Neural cell (in vitro differentiated cells): ENCODE results near the gene USP15. TPM values are rescaled to one million over a fixed set of nuclear protein-coding genes. Genes with fewer than 3 reads are reported as not detected.

Experiments used
- H2AFZ ChIP-seq: fragments of 200-600, 300-800 bp; sonication (generic), shearing (Covaris generic); 2 replicates; pipeline ENCODE4 v1.6.0; 2014; ENCODE audit warnings: low read depth, mild to moderate bottlenecking, antibody characterized with exemption, low read length, moderate library complexity
- H3F3A ChIP-seq: fragments of 200-600 bp; shearing (Covaris generic); 2 replicates; pipeline ENCODE4 v1.6.1; 2016; ENCODE audit warnings: mild to moderate bottlenecking, moderate library complexity, mixed read lengths, antibody characterized with exemption, low read length; ENCODE audit not compliant: insufficient read depth, poor library complexity, severe bottlenecking
- H3K27ac ChIP-seq: fragments of 200-600, 300-800 bp; sonication (generic), shearing (Covaris generic); 2 replicates; pipeline ENCODE4 v1.5.1; 2014; ENCODE audit warnings: mild to moderate bottlenecking, low read length, moderate library complexity
- H3K27me3 ChIP-seq: fragments of 300-800, 200-600 bp; sonication (generic), shearing (Covaris generic); 2 replicates; pipeline ENCODE4 v1.6.0; 2014; ENCODE audit warnings: mild to moderate bottlenecking, low read depth, low read length, moderate library complexity; ENCODE audit not compliant: insufficient read depth
- H3K36me3 ChIP-seq: fragments of 300-800, 200-600 bp; sonication (generic), shearing (Covaris generic); 2 replicates; pipeline ENCODE4 v1.5.1; 2014; ENCODE audit warnings: mild to moderate bottlenecking, antibody characterized with exemption, low read length, moderate library complexity; ENCODE audit not compliant: insufficient read depth
- H3K4me2 ChIP-seq: fragments of 300-800, 200-600 bp; sonication (generic), shearing (Covaris generic); 2 replicates; pipeline ENCODE4 v1.6.0; 2014; ENCODE audit warnings: mild to moderate bottlenecking, low read length
- H3K4me3 ChIP-seq: fragments of 300-800, 200-600 bp; sonication (generic), shearing (Covaris generic); 2 replicates; pipeline ENCODE4 v1.5.1; 2014; ENCODE audit warnings: mild to moderate bottlenecking, low read length, moderate library complexity
- H3K79me2 ChIP-seq: fragments of 200-600 bp; shearing (Covaris generic); replicated peaks from 2 replicates; pipeline ENCODE4 v1.6.0; 2014; ENCODE audit warnings: mild to moderate bottlenecking, low read length, moderate library complexity; ENCODE audit not compliant: insufficient read depth
- H3K9ac ChIP-seq: fragments of 300-800, 200-600 bp; sonication (generic), shearing (Covaris generic); 2 replicates; pipeline ENCODE4 v1.6.1; 2016; ENCODE audit warnings: mild to moderate bottlenecking, low read length, mixed read lengths
- H3K9me2 ChIP-seq: fragments of 200-600 bp; shearing (Covaris generic); 2 replicates; pipeline ENCODE4 v1.6.1; 2016; ENCODE audit warnings: mild to moderate bottlenecking, low read length, mixed read lengths; ENCODE audit not compliant: insufficient read depth
- H3K9me3 ChIP-seq: fragments of 200-600, 300-800 bp; sonication (generic), shearing (Covaris generic); 2 replicates; pipeline ENCODE4 v1.6.1; 2016; ENCODE audit warnings: mild to moderate bottlenecking, mixed run types, low read length, moderate library complexity, mixed read lengths
- H4K20me1 ChIP-seq: fragments of 200-600 bp; shearing (Covaris generic); 2 replicates; pipeline ENCODE4 v1.6.1; 2016; ENCODE audit warnings: mild to moderate bottlenecking, mixed run types; ENCODE audit not compliant: insufficient read depth
- CTCF ChIP-seq: fragments of 450-650 bp; IDR thresholded peaks from 2 replicates; pipeline ENCODE4 v1.5.1; 2014; ENCODE audit warnings: antibody characterized with exemption, mild to moderate bottlenecking, moderate library complexity; ENCODE audit not compliant: poor library complexity, severe bottlenecking
- EP300 ChIP-seq: fragments of 450-650 bp; conservative IDR thresholded peaks from 2 replicates; pipeline ENCODE4 v1.6.1; 2014; ENCODE audit warnings: antibody characterized with exemption, mild to moderate bottlenecking, moderate library complexity; ENCODE audit not compliant: poor library complexity, severe bottlenecking
- EZH2 ChIP-seq: fragments of 200-600, 300-800 bp; shearing (Covaris generic), sonication (generic); IDR thresholded peaks from 2 replicates; pipeline ENCODE4 v1.6.1; 2014; ENCODE audit warnings: antibody characterized with exemption, low read length, borderline replicate concordance, mild to moderate bottlenecking; ENCODE audit not compliant: insufficient read depth, poor library complexity, severe bottlenecking
- MXI1 ChIP-seq: fragments of 450-650 bp; conservative IDR thresholded peaks from 2 replicates; pipeline ENCODE4 v1.6.1; 2014; ENCODE audit warnings: antibody characterized with exemption, mild to moderate bottlenecking; ENCODE audit not compliant: poor library complexity, severe bottlenecking
- POLR2AphosphoS5 ChIP-seq: IDR thresholded peaks from 2 replicates; pipeline ENCODE4 v1.6.1; 2012
- RAD21 ChIP-seq: fragments of 450-650 bp; conservative IDR thresholded peaks from 2 replicates; pipeline ENCODE4 v1.6.1; 2014; ENCODE audit warnings: antibody characterized with exemption, mild to moderate bottlenecking, moderate library complexity
- REST ChIP-seq: IDR thresholded peaks from 2 replicates; pipeline ENCODE4 v1.6.1; 2012; ENCODE audit warnings: borderline replicate concordance
- SMC3 ChIP-seq: fragments of 450-650 bp; conservative IDR thresholded peaks from 2 replicates; pipeline ENCODE4 v1.6.1; 2014; ENCODE audit warnings: antibody characterized with exemption, mild to moderate bottlenecking, moderate library complexity; ENCODE audit not compliant: poor library complexity
- TAF1 ChIP-seq: IDR thresholded peaks from 2 replicates; pipeline ENCODE4 v1.6.1; 2012; ENCODE audit warnings: low read depth
- polyA plus RNA-seq: library from polyadenylated mRNA; depleted of rRNA; stranded (reverse); fragments of >200 nt; gene quantifications from 2 replicates; pipeline ENCODE4 v1.2.3, GENCODE V29; 2014

The USP15 gene
- polyA plus RNA-seq, 1 donor from 2014 or later, result 113 TPM

- Histone ChIP-seq H3K36me3 (peaks cover 11% of the 10 kb centered on the region), H3K4me2 (no peak overlapping the region), H3K9me3 (no peaks in the 10 kb centered on the region), H3K27me3 (no peaks in the 10 kb centered on the region), H4K20me1 (no peaks in the 10 kb centered on the region), H3F3A (no peaks in the 10 kb centered on the region), H2AFZ (no peak overlapping the region), H3K9me2 (no peaks in the 10 kb centered on the region), H3K79me2 (no peaks in the 10 kb centered on the region), H3K9ac (no peak overlapping the region), H3K4me3 (no peak overlapping the region), H3K27ac (no peak overlapping the region)
- TF ChIP-seq REST, result no peak
- TF ChIP-seq EP300, result no peak
- no peak for TF ChIP-seq CTCF
Observed at GRCh38 chr12:62304560-62304959, 44.4 kb downstream of the USP15 start.

- Histone ChIP-seq H3K4me2 (no peak overlapping the region), H3K36me3 (peaks cover 11% of the 10 kb centered on the region), H3F3A (no peaks in the 10 kb centered on the region), H3K9me2 (no peaks in the 10 kb centered on the region), H4K20me1 (no peaks in the 10 kb centered on the region), H3K27ac (no peak overlapping the region), H2AFZ (no peak overlapping the region), H3K9ac (no peak overlapping the region), H3K4me3 (no peak overlapping the region), H3K27me3 (no peaks in the 10 kb centered on the region), H3K79me2 (no peaks in the 10 kb centered on the region), H3K9me3 (no peaks in the 10 kb centered on the region)
- TF ChIP-seq EZH2, result no peak
- no peak for TF ChIP-seq SMC3
- no peak for TF ChIP-seq RAD21
- no peak for TF ChIP-seq MXI1
- TF ChIP-seq REST, result no peak
- TF ChIP-seq POLR2AphosphoS5, result no peak
- TF ChIP-seq TAF1, result no peak
- TF ChIP-seq EP300, result no peak
- TF ChIP-seq CTCF, result no peak
Observed at GRCh38 chr12:62305778-62306177, 45.6 kb downstream of the USP15 start.
